Upper lobe of right lung (tissue), 1 donor: ENCODE data around the gene IL17RC. TPM values are rescaled to one million over a fixed set of nuclear protein-coding genes. Genes with fewer than 3 reads are reported as not detected.
"Not testable (repeated sequence)": the region's sequence is repeated elsewhere in the genome, so short reads cannot be mapped to it uniquely, and the experiment has no call there.

ENCODE experiments used
- ATAC-seq: fragments of 200-7000 bp; cut with Tn5 transposase; one replicate; pipeline ENCODE4 v1.9.1; 2020; ENCODE audit warnings: mild to moderate bottlenecking, moderate library complexity
- DNase-seq: peaks from one replicate; pipeline ENCODE4 v3.0.0-alpha.2; 2020
- H3K27ac ChIP-seq: fragments of 200-600 bp; one replicate; pipeline ENCODE4 v1.8.0; 2022
- H3K27me3 ChIP-seq: fragments of 200-600 bp; one replicate; pipeline ENCODE4 v1.8.0; 2022; ENCODE audit warnings: mild to moderate bottlenecking
- H3K36me3 ChIP-seq: fragments of 200-600 bp; one replicate; pipeline ENCODE4 v1.8.0; 2022
- H3K4me1 ChIP-seq: fragments of 200-600 bp; one replicate; pipeline ENCODE4 v1.8.0; 2022
- H3K4me3 ChIP-seq: fragments of 200-600 bp; one replicate; pipeline ENCODE4 v1.8.0; 2022; ENCODE audit warnings: mild to moderate bottlenecking
- H3K9me3 ChIP-seq: fragments of 200-600 bp; one replicate; pipeline ENCODE4 v1.8.0; 2022
- CTCF ChIP-seq: fragments of 200-600 bp; IDR thresholded peaks from one replicate; pipeline ENCODE4 v1.8.0; 2022; ENCODE audit warnings: antibody characterized with exemption
- intact Hi-C: fragments of 100-400 bp; cut with DNase I; formaldehyde crosslinking; loops from one replicate; pipeline ENCODE4 v1.11.0; 2022
- long read RNA-seq: library from polyadenylated mRNA; unstranded; transcript quantifications from one replicate; pipeline ENCODE4 v2.0.0, GENCODE V29; 2021
- total RNA-seq: library from RNA; stranded (reverse); fragmentation: NEBNext Ultra II Directional; extraction: Animal tissue kit (Norgen Biotek cat#: 25700); gene quantifications from one replicate; pipeline ENCODE4 v1.2.1, GENCODE V29; 2021
- donor health status: DM: no; HTN: yes; CAD: no; lungs with severe emphysema.

IL17RC gene
- 26.9 TPM for total RNA-seq
- long read RNA-seq, transcript IL17RC-202 (18 exons, 2,388 nt): major isoform, 7 of 39 reads
- long read RNA-seq, partial matches to known transcripts: 9 of 39 reads
- long read RNA-seq, other reads (novel, unspliced or antisense): 19 of 39 reads

- H3K4me3 ChIP-seq: peak within 1 kb of the TSS; percentile 57
- TF ChIP-seq CTCF: no peak
- intact Hi-C loops: no loop called here
- peak; percentile 88 for ATAC-seq
- peak; percentile 92 for DNase-seq
- no peaks in the 10 kb centered on the region for H3K27me3 ChIP-seq
- no peaks in the 10 kb centered on the region for H3K9me3 ChIP-seq
- H3K27ac ChIP-seq: peak within 1 kb of the TSS; percentile 71
- no peaks in the 10 kb centered on the region for H3K36me3 ChIP-seq
- H3K4me1 ChIP-seq: peaks cover 39% of the 10 kb centered on the region
Measured at GRCh38 chr3:9916734-9917680, at the start of gene IL17RC. Gene IL17RC, plus strand, starts transcription at chr3:9917098. Its CDS starts 218 bp downstream, at chr3:9917316.

DNA sequence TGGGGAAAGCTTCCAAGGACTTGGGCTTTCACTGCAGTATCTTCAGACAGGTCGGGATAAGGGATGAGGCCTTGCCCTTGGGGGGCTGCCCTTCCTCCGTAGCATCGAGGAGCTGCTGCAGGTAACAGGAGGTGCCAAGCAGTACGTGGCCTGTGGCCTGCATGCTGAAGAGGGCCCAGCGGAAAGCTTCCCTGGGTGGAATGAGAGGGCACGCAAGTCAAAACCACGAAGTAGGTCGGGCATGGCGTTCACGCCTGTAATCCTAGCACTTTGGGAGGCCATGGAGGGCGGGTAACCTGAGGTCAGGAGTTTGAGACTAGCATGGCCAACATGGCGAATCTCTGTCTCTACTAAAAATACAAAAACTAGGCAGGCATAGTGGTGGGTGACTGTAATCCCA, 49.8 kb upstream of the IL17RC start:
- DNase-seq (no peak), ATAC-seq (no peak)
- Histone ChIP-seq H3K4me3 (no peak overlapping the region), H3K4me1 (peaks cover 27% of the 10 kb centered on the region), H3K27ac (no peak overlapping the region), H3K36me3 (no peaks in the 10 kb centered on the region), H3K9me3 (no peaks in the 10 kb centered on the region), H3K27me3 (no peaks in the 10 kb centered on the region)
- intact Hi-C loops: no loop called here
- no peak for TF ChIP-seq CTCF

DNA sequence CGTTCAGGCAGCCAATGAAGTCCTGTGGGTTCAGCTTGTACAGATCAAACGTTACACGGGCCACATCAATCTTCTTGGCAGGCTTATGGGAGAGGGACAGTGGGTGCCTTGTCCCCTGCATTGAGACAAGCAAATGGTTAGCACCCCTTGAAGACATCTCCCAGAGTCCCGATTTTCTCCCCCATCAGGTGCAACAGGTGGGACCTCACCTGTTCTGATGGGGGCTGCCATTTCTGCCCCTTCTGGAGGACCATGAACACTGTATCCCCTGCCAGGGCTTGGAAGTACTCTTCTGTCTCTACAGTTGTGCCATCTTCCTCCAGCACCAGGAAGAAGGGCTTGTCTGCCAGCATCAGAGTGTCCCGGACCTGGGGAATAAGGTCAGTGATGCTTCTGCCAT, 46.9 kb upstream of the IL17RC start:
- Histone ChIP-seq H3K36me3 (no peaks in the 10 kb centered on the region), H3K27ac (no peak overlapping the region)
- intact Hi-C loops: no loop called here

GRCh38 chr3:9870978-9871377, 45.9 kb upstream of the IL17RC start:
- H3K36me3 ChIP-seq: no peaks in the 10 kb centered on the region
- H3K9me3 ChIP-seq: no peaks in the 10 kb centered on the region
- H3K4me3 ChIP-seq: no peak overlapping the region
- DNase-seq: no peak
- H3K27ac ChIP-seq: no peak overlapping the region
- no peak for TF ChIP-seq CTCF
- intact Hi-C loops: no loop called here
- ATAC-seq: no peak
- no peaks in the 10 kb centered on the region for H3K4me1 ChIP-seq
- no peaks in the 10 kb centered on the region for H3K27me3 ChIP-seq

More for the DNA sequence above, 46.9 kb upstream of the IL17RC start:
- ATAC-seq (no peak), DNase-seq (no peak)
- Histone ChIP-seq H3K4me1 (peaks cover 4% of the 10 kb centered on the region), H3K4me3 (no peak overlapping the region), H3K27me3 (no peaks in the 10 kb centered on the region), H3K9me3 (no peaks in the 10 kb centered on the region)
- TF ChIP-seq CTCF: no peak

GRCh38 chr3:9872067-9872466, 44.8 kb upstream of the IL17RC start:
- H3K4me1 ChIP-seq, DNase-seq, H3K4me3 ChIP-seq, H3K27me3 ChIP-seq, H3K27ac ChIP-seq, H3K9me3 ChIP-seq, ATAC-seq, H3K36me3 ChIP-seq, intact Hi-C loops: not testable (repeated sequence)

- Histone ChIP-seq H3K4me1 (no peaks in the 10 kb centered on the region), H3K27me3 (no peaks in the 10 kb centered on the region), H3K27ac (no peak overlapping the region), H3K4me3 (no peak overlapping the region), H3K9me3 (no peaks in the 10 kb centered on the region), H3K36me3 (no peaks in the 10 kb centered on the region)
- no peak for TF ChIP-seq CTCF
- no peak for DNase-seq
- no peak for ATAC-seq
- intact Hi-C loops: no loop called here
Measured at GRCh38 chr3:9875448-9875847, 41.5 kb upstream of the IL17RC start.

- DNase-seq, ATAC-seq, H3K36me3 ChIP-seq, intact Hi-C loops, H3K4me1 ChIP-seq, H3K27me3 ChIP-seq, H3K9me3 ChIP-seq, H3K27ac ChIP-seq, H3K4me3 ChIP-seq: not testable (repeated sequence)
Measured at GRCh38 chr3:9876255-9876654, 40.6 kb upstream of the IL17RC start.
